RKO (cell line): Measurements from ENCODE around the gene UBAC1.
"Not testable (repeated sequence)": the region's sequence is repeated elsewhere in the genome, so short reads cannot be mapped to it uniquely, and the experiment has no call there.

Source experiments
- DNase-seq: peaks from one replicate; pipeline ENCODE4 v3.0.0-alpha.2; 2016; ENCODE audit warnings: low spot score

The UBAC1 gene

DNA sequence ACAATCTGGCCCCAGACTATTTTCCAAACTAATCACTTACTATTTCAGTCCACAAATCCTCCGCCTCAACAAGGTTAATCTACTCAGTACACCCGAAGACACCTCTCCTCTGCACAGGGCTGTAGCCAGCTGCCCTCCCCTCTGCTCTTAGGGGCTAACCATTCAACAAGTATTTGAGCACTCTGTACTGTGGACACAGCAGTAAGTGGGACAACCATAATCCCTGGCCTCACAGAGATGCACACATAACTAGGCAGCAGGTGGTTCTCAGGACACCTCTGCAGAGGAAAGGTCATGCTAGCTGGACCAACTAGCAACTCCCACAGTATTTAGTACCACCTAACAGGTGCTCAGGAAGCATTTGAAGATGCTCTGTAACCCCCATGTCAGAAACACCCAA lies 59.3 kb downstream of the UBAC1 start:
- no peak for DNase-seq

DNA sequence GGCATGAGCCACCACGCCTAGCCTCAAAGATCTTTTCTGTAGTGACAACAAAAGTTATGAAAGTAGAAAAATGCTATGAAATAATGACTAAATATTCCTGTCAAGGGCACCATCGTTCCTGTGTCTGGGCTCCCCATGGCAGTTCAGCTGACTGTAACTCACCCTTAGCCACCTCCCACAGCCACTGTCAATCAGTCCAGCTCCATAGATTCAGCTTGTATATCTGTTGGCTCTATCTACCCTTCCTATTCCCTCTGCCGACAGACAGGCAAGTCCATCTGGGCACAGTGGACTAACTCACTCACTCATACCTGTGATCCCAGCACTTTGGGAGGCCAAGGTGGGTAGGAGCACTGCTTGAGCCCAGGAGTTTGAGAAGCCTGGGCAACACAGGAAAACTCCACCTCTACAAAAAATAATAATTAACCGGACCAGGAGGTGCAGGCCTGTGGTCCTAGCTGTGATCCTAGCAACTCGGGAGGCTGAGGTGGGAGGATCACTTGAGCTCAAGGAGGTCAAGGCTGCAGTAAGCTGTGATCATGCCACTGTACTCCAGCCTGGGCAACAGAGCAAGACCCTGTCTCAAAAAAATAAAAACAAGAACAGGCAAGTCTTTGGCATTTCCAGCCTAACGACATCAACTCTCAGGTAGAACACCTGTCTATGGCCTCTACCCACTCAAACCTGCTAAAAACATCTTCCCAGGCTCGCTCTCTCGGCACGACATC lies 60.0 kb downstream of the UBAC1 start:
- no peak for DNase-seq

DNA sequence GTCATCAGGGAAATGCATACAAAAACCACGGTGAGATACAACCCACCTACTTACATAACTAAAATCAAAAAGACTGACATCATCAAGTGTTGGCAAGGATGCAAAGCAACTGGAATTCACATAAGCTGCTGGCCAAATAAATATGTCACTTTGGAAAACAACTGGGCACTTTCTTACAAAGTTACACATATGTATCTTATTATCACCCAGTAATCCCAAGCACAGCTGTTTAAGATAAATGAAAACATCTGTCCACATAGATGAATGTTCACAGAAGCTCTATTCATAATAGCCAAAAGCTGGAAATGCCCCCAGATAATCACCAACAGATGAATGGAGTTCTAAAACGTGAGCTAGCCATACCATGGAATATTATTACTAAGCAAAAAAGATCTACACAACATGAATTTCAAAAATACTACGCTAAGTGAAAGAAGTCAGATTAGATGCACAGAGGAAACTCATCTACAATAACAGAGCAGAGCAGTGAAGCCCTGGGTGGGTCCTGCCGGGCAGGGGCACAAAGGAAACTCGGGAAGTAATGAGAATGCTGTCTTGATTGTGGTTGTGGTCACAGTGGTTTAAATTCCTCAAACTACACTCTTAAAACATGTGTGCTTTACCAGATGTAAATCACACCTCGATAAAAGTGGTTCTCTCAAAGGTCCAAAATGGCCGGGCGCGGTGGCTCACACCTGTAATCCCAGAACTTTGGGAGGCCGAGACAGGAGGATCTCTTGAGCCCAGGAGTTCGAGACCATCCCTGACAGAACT lies 62.4 kb downstream of the UBAC1 start:
- DNase-seq: no peak

DNA sequence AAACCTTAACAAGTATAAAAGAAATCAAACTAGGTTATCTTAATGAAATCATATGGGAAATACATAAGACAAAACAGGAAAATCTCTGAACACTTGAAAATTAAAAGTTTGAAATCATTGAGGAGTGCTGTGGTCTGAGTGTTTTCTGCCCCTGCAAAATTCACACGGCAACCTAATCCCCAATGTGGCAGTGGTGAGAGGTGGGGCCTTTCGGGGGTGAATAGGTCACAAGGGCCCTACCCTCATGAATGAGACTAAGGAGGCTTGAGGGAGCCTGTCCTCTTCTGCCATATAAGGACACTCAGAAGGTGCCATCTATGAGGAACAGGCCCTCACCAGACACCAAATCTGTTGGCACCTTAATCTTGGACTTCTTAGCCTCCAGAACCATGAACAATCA lies 64.5 kb downstream of the UBAC1 start:
- DNase-seq: no peak

DNA sequence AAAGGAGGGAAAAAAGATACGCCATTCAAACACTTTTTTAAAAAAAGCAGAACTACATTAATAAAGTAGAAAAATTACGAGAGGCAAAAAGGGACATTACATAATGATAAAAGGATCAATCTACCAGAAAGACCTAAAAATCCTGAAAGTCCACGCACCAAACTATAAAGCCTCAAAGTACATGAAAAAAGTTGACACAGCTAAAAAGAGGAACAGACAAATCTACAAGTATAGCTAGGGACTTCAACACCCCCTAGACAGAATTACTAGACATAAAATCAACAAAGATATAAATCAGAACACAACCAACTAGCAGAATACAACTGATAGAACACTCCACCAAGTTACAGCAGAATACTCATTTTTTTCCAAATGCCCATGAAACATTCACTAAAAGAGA lies 65.0 kb downstream of the UBAC1 start:
- DNase-seq: no peak

DNA sequence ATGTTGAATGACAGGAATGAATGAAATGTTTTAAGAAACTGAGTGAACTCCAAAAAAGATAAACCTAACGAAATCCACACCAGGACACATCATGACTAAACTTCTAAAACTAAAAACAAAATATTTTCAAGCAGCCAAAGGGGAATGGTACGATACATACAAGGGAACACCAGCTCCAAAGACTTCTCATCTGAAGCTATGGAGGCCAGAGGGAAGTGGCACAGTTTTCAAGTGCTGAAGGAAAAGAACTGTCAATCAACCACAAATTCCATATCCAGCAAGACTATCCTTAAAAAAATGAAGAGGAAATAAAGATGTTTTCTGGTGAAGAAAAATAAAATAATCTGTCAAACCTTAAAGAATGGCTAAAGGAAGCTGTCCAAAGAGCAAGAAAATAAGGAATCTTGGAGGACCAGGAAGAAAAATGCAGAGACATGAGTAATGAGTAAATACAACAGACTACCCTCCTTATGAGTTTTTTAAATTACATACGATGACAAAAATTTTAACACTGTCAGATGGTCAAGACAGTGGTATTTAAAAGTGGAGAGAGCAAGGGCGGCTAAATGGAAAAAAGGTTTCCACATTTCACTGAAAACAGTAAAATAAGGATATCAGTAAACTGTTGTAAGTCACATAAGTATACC lies 65.8 kb downstream of the UBAC1 start:
- DNase-seq: no peak

DNA sequence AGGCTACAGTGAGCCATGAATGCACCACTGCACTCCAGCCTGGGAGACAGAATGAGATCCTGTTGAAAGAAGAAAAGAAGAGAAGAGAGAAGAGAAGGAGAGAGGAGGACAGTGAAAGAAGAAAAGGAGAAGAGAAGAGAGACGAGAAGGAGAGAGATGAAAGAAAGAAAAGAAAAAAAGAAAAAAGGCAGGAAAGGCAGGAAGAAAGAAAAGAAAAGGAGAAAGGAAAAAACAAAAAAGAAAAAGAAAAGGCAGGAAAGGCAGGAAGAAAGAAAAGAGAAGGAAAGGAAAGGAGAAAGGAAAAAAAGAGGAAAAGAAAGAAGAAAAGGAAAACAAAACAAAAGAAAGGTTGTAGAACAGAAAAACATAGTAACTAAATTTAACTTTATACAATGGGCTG lies 68.1 kb downstream of the UBAC1 start:
- DNase-seq: no peak

DNA sequence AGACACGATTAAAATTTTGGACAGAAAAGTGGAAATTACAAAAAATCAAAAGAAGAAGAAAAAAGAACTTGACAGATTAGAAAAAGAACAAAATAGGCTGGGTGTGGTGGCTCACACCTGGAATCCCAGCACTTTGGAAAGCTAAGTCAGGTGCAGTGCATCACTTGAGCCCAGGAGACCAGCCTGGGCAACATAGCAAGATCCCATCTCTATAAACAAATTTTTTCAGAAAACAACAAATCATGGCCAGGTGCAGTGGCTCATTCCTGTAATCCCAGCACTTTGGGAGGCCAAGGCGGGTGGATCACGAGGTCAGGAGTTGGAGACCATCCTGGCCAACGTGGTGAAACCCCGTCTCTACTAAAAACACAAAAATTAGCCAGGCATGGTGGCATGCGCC lies 68.8 kb downstream of the UBAC1 start:
- not testable (repeated sequence) for DNase-seq

DNA sequence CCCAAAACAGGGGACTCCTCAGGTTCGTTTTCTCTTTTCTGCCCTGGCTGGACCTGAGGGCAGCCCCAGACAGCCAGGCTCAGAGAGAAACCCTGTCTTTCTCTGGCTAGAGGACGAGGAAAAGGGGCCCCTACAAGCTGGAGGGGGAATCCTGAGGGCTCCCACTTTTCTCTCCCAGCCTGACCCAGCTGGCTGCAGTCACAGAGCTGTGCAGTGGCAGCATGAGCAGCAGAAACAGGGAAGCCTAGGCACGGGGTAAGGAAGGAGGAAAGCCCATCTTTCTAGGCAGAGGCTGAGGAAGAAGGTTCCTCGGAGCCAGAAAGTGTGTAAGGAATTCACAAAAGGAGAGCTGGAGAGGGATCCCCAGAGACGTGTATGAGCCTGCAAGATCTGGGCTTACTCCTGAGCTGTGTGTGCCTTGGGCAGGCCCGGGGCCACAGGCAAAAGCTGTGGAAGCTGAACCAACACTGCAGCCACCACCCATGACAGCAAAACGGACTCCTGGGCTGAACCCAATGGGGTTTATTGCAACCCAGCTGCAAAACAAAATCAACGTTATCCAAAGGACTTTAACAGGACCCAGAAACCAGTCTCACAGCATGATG lies 70.0 kb downstream of the UBAC1 start:
- DNase-seq: no peak

DNA sequence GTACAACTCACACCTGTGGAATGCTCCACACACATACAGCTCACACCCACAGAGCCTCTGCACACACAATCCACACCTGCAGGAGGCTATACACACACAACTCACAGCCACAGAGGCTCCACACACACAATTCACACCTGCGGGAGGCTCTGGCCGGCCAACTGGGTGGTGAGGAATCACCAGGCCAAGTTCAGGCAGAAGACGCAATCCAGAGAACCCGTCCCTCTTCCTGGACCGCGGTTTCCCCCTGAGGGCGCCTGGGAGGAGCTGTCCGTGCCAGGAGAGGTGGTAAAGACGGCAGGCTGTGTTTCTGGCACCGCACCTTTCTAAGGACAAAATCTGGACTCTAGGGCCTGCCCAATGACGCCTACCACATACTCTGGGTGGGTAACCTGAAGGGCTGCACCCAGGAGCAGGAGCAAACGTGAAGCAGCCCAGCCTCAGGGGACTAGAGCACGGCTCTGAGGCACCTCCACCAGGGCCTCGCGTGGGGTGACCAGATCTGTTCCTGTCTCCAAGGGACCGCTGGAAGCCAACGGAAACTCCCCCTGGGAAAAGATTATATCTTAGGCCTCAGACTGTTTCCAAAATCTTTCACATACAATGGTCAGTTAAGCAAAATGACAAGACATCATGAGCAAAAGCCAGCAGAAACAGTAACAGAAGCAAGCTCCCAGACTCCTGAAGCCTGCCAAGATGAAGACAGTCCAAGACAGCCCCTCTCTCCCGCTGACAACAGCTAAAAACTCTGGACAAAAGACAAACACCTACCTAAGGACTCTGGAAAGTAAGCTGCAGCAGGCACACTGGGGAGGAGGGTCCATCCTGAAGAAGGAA lies 70.8 kb downstream of the UBAC1 start:
- no peak for DNase-seq

DNA sequence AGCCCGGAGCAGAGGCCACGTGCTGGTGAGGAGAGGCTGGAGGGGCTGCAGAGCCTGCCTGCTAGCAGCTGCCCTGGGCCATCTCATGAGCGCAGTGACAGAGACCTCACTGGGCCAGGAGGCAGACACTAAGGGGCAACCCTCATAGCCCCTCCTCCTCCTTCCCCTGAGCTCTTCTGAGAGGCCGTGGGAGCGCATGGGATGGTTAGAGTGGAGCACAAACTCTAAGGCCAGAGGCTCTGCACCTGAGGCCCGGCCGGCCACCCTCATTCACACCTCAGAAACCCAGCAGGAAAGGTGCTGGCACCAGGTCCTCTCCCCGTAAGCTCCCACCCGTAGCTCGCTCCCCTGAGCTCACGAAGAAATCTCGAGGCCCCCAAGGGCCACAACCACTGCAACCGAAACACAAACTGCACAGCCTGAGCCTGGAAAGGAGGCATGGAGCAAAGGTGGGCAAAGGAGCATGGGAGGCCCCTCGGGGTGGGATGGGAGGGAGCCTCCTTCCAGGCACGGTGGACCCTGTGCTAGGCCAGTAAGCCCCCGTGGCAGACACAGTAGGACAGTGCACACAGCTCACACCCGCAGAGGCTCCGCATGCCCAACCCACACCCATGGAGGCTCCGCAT lies 71.5 kb downstream of the UBAC1 start:
- no peak for DNase-seq

DNA sequence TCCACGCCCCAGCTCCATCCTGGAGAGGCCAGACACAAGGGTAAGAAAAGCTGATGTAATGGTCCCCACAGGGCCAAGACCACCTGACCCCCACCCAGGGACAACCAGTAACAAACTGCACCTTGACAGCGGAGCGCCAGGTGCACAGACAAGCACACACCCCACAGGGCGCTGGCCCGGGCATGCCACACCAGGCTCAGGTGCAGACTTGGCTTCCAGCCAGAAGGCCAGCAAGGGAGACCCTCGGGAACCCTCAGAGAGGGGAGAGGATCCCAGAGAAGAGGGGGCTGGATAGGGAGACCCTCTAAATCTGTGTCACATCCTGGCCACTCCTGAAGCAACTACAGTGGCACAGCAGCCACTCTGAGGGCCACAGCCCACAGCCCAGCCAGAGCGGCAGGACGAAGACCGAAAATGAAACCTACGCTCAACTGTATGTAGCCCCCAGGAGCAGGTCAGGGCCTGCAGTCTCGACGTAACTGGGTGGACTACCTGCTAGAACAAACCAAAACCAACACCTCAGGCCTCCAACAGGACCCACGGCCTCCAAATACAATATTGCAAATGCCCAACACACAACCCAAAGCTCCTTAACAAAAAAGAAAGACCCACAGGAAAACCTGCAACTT lies 72.3 kb downstream of the UBAC1 start:
- no peak for DNase-seq

DNA sequence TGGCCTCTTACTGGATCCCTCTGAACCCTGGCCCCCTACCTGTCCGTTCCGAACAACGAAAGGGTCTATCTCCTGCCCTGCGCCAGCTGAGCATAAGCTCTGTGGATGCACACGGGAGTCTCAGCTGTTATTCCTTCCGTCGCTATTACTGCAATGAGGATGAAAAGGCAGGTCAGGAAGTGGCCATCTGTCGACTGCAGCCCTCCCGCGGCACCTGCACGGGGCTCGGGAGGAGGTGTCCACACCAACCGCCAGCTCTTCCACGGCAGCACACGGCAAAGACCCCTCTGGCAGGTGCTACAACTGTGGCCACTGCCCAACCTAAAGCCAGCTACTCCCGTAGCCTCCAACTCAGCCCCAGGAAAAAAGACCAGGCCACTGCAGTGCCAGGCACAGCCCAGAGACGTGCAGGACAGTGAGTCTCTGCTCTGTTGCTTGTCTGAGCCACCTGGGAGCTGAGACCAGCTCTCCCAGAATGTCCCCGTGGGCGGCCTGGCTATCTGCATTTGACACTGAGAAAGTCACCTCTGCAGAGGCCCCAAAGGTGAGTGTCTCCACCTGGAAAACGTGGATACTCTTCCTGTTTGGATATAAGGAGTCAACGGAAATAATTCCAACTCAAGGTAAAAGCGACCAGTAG lies 72.9 kb downstream of the UBAC1 start:
- no peak for DNase-seq

DNA sequence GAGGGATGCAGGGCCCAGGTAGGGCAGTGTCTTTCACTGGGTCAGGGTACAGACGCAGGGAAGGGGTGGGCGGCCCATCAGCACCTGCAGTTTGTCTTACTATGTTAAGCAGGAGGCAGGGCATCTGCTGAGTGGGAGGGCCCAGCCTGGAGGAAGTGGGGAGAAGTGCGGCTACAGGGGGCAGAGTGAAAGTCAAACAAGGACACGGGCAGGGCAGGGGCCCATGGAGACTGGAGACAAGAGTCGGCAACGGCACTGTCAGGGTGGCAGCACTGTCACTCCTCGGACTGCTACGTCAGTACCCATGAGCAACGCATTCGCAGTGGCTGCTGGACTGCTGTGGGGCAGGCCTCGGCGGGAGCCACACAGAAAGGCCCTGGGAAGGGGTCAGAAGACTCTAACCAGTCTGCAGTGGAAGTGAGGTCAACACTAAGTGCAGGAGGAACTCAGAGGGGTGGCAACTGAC lies 73.6 kb downstream of the UBAC1 start:
- no peak for DNase-seq

DNA sequence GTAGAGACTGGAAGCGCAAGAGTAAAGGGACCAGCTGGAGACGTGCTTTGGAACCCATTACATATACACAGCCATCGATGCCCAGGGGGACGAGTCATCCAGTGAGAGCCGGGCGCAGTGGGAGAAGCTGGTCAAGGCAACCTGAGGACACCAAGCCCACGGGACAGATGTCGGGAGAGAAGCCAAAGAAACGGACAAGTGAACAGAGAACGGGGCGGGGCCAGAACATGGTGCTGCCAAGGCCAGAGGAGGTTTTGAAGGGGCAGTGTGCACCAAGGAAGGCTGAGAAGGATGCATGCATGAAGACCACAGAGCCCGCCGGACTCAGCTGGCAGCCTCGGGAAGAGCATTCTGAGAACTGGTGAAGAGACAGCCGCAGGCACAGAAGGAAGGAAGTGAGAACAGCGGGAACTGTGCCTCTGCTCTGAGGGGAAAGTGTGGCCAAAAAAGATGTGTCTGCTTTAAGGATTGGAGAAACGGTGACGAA lies 74.1 kb downstream of the UBAC1 start:
- no peak for DNase-seq

DNA sequence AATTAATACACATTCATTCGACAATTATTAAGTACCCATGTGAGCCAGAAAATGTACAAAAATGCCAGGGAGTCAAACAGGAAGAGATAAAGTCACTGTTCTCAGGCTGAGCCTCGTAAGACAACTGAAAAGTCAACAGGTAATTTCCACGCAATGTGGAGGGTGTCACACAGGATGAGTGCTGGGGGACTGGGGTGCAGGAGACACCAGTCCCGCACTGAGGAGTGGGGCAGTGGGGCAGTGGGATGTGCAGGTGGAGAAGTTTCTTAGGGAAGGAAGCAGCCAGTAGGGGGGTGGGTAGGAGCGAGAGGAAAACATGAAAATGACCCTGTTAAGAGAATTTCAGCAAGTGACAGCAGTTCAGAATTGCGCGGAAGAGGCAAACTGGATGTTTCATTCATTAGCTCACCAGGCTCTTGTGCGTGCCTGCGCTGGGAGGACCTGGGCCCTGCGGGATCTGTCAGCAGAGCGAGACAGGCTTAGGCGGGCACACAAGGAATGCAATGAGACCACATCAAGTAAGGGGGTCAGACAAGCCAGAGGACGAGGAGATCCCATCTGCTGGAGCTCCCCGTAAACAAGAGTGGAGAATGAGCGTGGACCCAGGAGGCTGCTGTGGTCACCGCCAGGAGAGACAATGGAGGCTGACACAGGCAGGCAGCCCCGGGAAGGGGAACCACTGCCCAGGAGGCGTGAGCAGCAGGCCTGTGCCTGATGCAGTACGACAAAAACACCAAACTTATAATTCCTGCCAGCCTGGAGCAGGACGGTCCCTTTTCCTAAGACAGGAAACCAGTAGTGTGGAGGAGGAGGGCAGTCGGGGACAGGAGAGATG lies 74.8 kb downstream of the UBAC1 start:
- no peak for DNase-seq

DNA sequence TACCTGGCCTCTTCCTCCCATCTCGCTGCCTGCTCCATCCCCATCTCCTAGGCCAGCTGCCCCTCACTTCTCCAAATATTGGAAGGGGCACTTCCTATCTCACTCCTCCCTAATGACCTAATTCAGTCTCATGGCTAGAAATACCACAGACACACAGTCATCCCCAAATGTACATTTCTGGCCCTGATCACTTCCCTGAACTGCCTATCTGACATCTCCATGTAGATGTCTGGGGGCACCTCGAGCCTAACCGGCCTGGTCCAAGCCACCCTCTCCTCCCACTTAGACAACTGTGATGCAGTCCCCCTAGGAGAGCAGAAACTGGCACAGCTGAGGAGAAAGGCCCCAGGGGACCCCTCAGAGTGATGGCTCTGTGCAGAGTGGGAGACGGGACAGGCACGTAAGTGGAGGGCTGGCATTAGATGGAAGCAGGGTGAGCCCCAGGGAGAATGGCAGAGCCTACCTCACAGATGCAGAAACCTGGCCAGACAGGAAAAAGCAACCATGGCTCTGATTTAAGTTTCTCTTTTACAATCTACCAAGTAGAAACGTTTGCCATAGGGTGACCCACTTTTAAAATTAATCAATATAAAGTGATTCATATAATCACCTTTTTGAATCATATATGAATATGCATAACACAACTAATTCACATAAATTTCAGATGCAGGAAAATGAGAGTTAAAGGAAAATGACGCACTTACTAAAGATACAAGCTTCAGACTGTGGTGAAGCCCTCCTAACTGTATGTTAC lies 75.9 kb downstream of the UBAC1 start:
- DNase-seq: peak; percentile 36

DNA sequence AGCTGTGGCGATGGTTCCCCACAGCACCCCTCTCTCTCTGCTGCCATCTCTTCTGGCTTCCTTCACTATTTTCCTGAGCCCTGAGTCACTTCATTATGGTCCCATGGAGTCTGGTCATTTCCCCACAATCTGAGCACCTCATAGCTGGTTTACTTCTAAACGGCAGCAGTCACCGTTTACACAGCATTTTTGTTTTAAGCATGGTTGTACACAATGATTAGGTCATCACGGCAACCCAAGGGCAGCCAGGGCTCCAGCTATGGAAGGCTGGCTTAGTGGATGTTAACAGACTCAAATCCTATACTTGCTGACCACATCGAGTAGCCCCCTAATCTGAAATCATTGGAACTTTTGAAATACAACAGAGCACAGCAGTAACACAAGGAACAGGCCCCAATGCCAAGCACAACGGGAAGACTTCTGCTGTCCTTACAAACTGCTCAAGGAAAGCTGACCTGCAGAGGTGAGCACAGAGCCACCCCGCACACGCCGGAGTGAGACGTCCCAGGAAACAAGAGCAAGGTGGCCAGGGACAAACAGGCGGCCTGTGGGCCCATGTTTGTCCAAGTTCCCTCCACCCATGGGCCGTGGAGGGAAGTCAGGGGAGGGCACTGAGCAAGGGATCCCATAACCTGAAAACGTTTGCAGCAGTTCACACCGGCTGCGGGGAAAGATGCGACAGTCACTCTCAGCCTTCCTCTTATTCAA lies 76.7 kb downstream of the UBAC1 start:
- peak; percentile 44 for DNase-seq
